ENCODE results near the gene DKKL1. TPM values are rescaled to one million over a fixed set of nuclear protein-coding genes. Genes with fewer than 3 reads are reported as not detected.

Gene DKKL1
- total RNA-seq, 2 experiments from 2014 or later, result 0.61 to 0.63 TPM

- TF ChIP-seq EZH2phosphoT487 (IDR thresholded peaks at IDR 0.05; ENCODE audit: borderline replicate concordance, low read depth, low read length) (no peak), CTCF (conservative IDR thresholded peaks at IDR 0.05; ENCODE audit: low read length) (no peak)
- ChIA-PET POLR2A (no interaction called here), CTCF (ENCODE audit: unreplicated experiment) (no interaction called here)
- intact Hi-C loops (cut with micrococcal nuclease; ENCODE audit: unreplicated experiment), result no loop called here
- Histone ChIP-seq H3K4me2 (ENCODE audit: low read length) (peak overlapping the region; percentile 78; the same call in 1 of the 2 replicates), H3K27ac (ENCODE audit: low read depth, low read length, poor library complexity, severe bottlenecking) (peak overlapping the region; percentile 92), H3K4me3 (ENCODE audit: low read depth, low read length, poor library complexity, severe bottlenecking) (no peak overlapping the region), H2AFZ (ENCODE audit: low read length) (peak overlapping the region; percentile 18; the same call in 1 of the 2 replicates), H3K9me2 (ENCODE audit: insufficient read depth, low read length) (no peaks in the 10 kb centered on the region), H4K20me1 (ENCODE audit: insufficient read depth, low read length) (no peaks in the 10 kb centered on the region), H3K4me1 (ENCODE audit: insufficient read depth, low read length, poor library complexity, severe bottlenecking) (peaks cover 79% of the 10 kb centered on the region), H3K9me3 (ENCODE audit: low read length) (no peaks in the 10 kb centered on the region; the same call in 1 of the 2 replicates), H3K36me3 (ENCODE audit: insufficient read depth, low read length) (no peaks in the 10 kb centered on the region), H3K79me2 (ENCODE audit: insufficient read depth, low read depth, low read length) (no peaks in the 10 kb centered on the region)
- DNase-seq (ENCODE audit: low spot score), result peak; percentile 24
- no TSS peak for BruUV-seq (replicated peaks)
Measured at GRCh38 chr19:49389406-49389805, 25.7 kb downstream of the DKKL1 start.

GRCh38 chr19:49390131-49390928, 26.7 kb downstream of the DKKL1 start:
- TF ChIP-seq CTCF (conservative IDR thresholded peaks at IDR 0.05; ENCODE audit: low read length) (no peak), EZH2phosphoT487 (IDR thresholded peaks at IDR 0.05; ENCODE audit: borderline replicate concordance, low read depth, low read length) (no peak)
- H3K4me3 ChIP-seq (ENCODE audit: low read depth, low read length, poor library complexity, severe bottlenecking), result peak overlapping the region; percentile 47
- H3K4me2 ChIP-seq (ENCODE audit: low read length), result peak overlapping the region; percentile 78
- ChIA-PET POLR2A (interaction anchor here (0.6 to 1.3 kb wide), 5 partner anchors 12 to 58 kb away, joined by 3 to 5 read pairs (median 3); no protein-coding TSS in a partner anchor), CTCF (ENCODE audit: unreplicated experiment) (interaction anchor here (1.1 to 1.5 kb wide), 2 partner anchors 19 to 41 kb away, joined by 3 to 5 read pairs; no protein-coding TSS in a partner anchor)
- no peaks in the 10 kb centered on the region; the same call in 1 of the 2 replicates for H3K9me3 ChIP-seq (ENCODE audit: low read length)
- intact Hi-C loops (cut with micrococcal nuclease; ENCODE audit: unreplicated experiment), result loop anchor here (2.0 kb wide), 2 partner anchors 50 to 124 kb away; no protein-coding TSS in a partner anchor
- H3K36me3 ChIP-seq (ENCODE audit: insufficient read depth, low read length), result no peaks in the 10 kb centered on the region
- peak; percentile 41 for DNase-seq (ENCODE audit: low spot score)
- H3K79me2 ChIP-seq (ENCODE audit: insufficient read depth, low read depth, low read length), result no peaks in the 10 kb centered on the region
- H2AFZ ChIP-seq (ENCODE audit: low read length), result peak overlapping the region; percentile 41; the same call in 1 of the 2 replicates
- H4K20me1 ChIP-seq (ENCODE audit: insufficient read depth, low read length), result no peaks in the 10 kb centered on the region
- peaks cover 87% of the 10 kb centered on the region for H3K4me1 ChIP-seq (ENCODE audit: insufficient read depth, low read length, poor library complexity, severe bottlenecking)
- BruUV-seq (replicated peaks), result no TSS peak
- no peaks in the 10 kb centered on the region for H3K9me2 ChIP-seq (ENCODE audit: insufficient read depth, low read length)
- H3K27ac ChIP-seq (ENCODE audit: low read depth, low read length, poor library complexity, severe bottlenecking), result peak overlapping the region; percentile 92
